ENCODE measurements around the gene FAM124B.

DNA sequence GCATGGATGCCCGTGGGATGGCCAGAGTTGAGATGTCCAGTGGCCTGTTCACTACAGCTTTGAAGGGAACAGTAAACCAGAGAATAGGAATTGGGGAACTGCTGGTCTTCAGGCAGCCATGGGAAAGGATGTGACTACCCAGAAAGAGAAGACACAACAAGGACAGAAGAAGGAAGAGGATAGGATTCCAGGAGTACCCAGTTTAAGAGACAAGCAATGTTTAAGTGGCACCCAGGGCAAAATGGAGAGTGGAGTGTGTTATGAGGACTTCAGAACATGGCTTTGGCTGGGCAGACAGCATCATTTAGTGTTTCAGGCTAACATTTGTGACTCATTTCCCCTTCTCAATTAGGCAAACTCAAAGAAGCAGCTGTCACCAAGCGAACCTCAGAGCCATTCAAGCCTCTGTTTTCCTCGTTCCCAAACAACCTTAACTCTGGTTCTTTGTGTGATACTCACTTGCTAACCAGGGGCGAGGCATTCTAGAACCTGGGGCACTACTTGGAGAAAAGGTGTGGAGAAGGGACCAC lies 4.0 kb upstream of the FAM124B start:
- TF ChIP-seq, protein P1, sequence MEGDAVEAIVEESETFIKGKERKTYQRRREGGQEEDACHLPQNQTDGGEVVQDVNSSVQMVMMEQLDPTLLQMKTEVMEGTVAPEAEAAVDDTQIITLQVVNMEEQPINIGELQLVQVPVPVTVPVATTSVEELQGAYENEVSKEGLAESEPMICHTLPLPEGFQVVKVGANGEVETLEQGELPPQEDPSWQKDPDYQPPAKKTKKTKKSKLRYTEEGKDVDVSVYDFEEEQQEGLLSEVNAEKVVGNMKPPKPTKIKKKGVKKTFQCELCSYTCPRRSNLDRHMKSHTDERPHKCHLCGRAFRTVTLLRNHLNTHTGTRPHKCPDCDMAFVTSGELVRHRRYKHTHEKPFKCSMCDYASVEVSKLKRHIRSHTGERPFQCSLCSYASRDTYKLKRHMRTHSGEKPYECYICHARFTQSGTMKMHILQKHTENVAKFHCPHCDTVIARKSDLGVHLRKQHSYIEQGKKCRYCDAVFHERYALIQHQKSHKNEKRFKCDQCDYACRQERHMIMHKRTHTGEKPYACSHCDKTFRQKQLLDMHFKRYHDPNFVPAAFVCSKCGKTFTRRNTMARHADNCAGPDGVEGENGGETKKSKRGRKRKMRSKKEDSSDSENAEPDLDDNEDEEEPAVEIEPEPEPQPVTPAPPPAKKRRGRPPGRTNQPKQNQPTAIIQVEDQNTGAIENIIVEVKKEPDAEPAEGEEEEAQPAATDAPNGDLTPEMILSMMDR (IDR thresholded peaks at IDR 0.05; ENCODE audit: low read length): no peak
- no peak for TF ChIP-seq EZH2 (IDR thresholded peaks at IDR 0.05; ENCODE audit: borderline replicate concordance, low read length)

All from OCI-LY1 (cell line).